Dermis blood vessel endothelial cell (primary cell): ENCODE results near the gene C9. TPM values are rescaled to one million over a fixed set of nuclear protein-coding genes. Genes with fewer than 3 reads are reported as not detected.
"Not testable (repeated sequence)": the region's sequence is repeated elsewhere in the genome, so short reads cannot be mapped to it uniquely, and the experiment has no call there.

ENCODE experiments used
- DNase-seq: peaks from one replicate; pipeline ENCODE4 v3.0.0; 2010
- total RNA-seq: library from RNA; depleted of rRNA; stranded (reverse); fragments of >200 nt; gene quantifications from 2 replicates; pipeline ENCODE4 v1.2.3, GENCODE V29; 2014

Gene C9
- total RNA-seq, 1 donor from 2014 or later: 0.34 TPM

GRCh38 chr5:39370555-39371366 is 6.5 kb upstream of the C9 start:
- no peak for DNase-seq

- no peak for DNase-seq
Measured at GRCh38 chr5:39369123-39369815, 5.0 kb upstream of the C9 start.

GRCh38 chr5:39368116-39368515 is 3.8 kb upstream of the C9 start:
- no peak for DNase-seq

- DNase-seq: no peak
Measured at GRCh38 chr5:39367711-39368110, 3.4 kb upstream of the C9 start.

GRCh38 chr5:39363217-39363616 is 1.1 kb downstream of the C9 start:
- no peak for DNase-seq

GRCh38 chr5:39362646-39363045 is 1.6 kb downstream of the C9 start:
- no peak for DNase-seq

GRCh38 chr5:39361306-39361705 is 3.0 kb downstream of the C9 start:
- no peak for DNase-seq

GRCh38 chr5:39360471-39361111 is 3.7 kb downstream of the C9 start:
- peak; percentile 75 for DNase-seq

- no peak for DNase-seq
Measured at GRCh38 chr5:39356263-39356662, 8.0 kb downstream of the C9 start.

- DNase-seq: peak; percentile 50
Measured at GRCh38 chr5:39355324-39355723, 9.0 kb downstream of the C9 start.

- peak; percentile 37 for DNase-seq
Measured at GRCh38 chr5:39353717-39354399, 10.4 kb downstream of the C9 start.

GRCh38 chr5:39352951-39353350 is 11.3 kb downstream of the C9 start:
- peak; percentile 52 for DNase-seq

GRCh38 chr5:39352170-39352569 is 12.1 kb downstream of the C9 start:
- DNase-seq: no peak

- DNase-seq: no peak
Measured at GRCh38 chr5:39349484-39349883, 14.8 kb downstream of the C9 start.

- no peak for DNase-seq
Measured at GRCh38 chr5:39342460-39342859, 21.8 kb downstream of the C9 start.

- DNase-seq: no peak
Measured at GRCh38 chr5:39341896-39342295, 22.4 kb downstream of the C9 start.

GRCh38 chr5:39340506-39340905 is 23.8 kb downstream of the C9 start:
- DNase-seq: no peak

GRCh38 chr5:39337252-39337915 is 26.9 kb downstream of the C9 start:
- DNase-seq: no peak

GRCh38 chr5:39334296-39334695 is 30.0 kb downstream of the C9 start:
- DNase-seq: not testable (repeated sequence)

GRCh38 chr5:39333104-39333503 is 31.2 kb downstream of the C9 start:
- no peak for DNase-seq

GRCh38 chr5:39331861-39332381 is 32.4 kb downstream of the C9 start:
- no peak for DNase-seq

GRCh38 chr5:39328731-39329130 is 35.6 kb downstream of the C9 start:
- DNase-seq: no peak
